LNCAP (cell line): ENCODE data around the gene BBIP1.

Source experiments
- CTCF ChIP-seq: fragments of 450-650 bp; IDR thresholded peaks from 2 replicates; pipeline ENCODE4 v1.5.1; 2017; ENCODE audit warnings: mild to moderate bottlenecking

The BBIP1 gene

GRCh38 chr10:110919971-110920881 is 1.2 kb upstream of the BBIP1 start:
- no peak for TF ChIP-seq CTCF

GRCh38 chr10:110919349-110919931 is 460 bp upstream of the BBIP1 start, which contains the start of gene SHOC2:
SHOC2 (plus strand) TSS chr10:110919604; CDS start chr10:110964359, 44,755 bp downstream.
- TF ChIP-seq CTCF = no peak; the same call in 1 of the 2 replicates

GRCh38 chr10:110918269-110918642 is 724 bp downstream of the BBIP1 start:
- TF ChIP-seq CTCF = no peak

GRCh38 chr10:110916554-110917346 is 2.2 kb downstream of the BBIP1 start:
- TF ChIP-seq CTCF = no peak

- TF ChIP-seq CTCF = no peak
Measured at GRCh38 chr10:110915035-110915434, 3.9 kb downstream of the BBIP1 start.

- no peak for TF ChIP-seq CTCF
Measured at GRCh38 chr10:110914431-110914830, 4.5 kb downstream of the BBIP1 start.

GRCh38 chr10:110912374-110912773 is 6.6 kb downstream of the BBIP1 start:
- TF ChIP-seq CTCF = no peak
